Natural killer cell (primary cell): Measurements from ENCODE around the gene RALGPS2. TPM values are rescaled to one million over a fixed set of nuclear protein-coding genes. Genes with fewer than 3 reads are reported as not detected.

Experiments used
- ATAC-seq, 3 donors: fragments of 150-1000 bp in 2 of 3; fragments of 200-7000 bp in 1 of 3; cut with Tn5 transposase; 1 replicate in 1 of 3; 2 replicates in 2 of 3; pipeline ENCODE4 v1.10.0; 2021; ENCODE audit warnings: mild to moderate bottlenecking in 2 of 3, moderate library complexity in 2 of 3
- DNase-seq, 2 donors: peaks; one replicate each; pipeline versions ENCODE4 v3.0.0 to v3.0.0-alpha.2; 2013 to 2021; ENCODE audit warnings: mixed read lengths in 1 of 2
- H3K27ac ChIP-seq: one replicate; pipeline ENCODE4 v1.5.1; 2013; ENCODE audit warnings: mild to moderate bottlenecking, low read length
- H3K27me3 ChIP-seq: one replicate; pipeline ENCODE4 v1.6.1; 2013; ENCODE audit warnings: low read length; ENCODE audit not compliant: control insufficient read depth, insufficient read depth
- H3K36me3 ChIP-seq: one replicate; pipeline ENCODE4 v1.6.1; 2013; ENCODE audit warnings: low read length; ENCODE audit not compliant: control insufficient read depth, insufficient read depth
- H3K4me1 ChIP-seq: one replicate; pipeline ENCODE4 v1.6.1; 2013; ENCODE audit warnings: low read length; ENCODE audit not compliant: control insufficient read depth, insufficient read depth
- H3K4me3 ChIP-seq: one replicate; pipeline ENCODE4 v1.5.1; 2013; ENCODE audit warnings: low read length
- H3K9me3 ChIP-seq: one replicate; pipeline ENCODE4 v1.6.1; 2013; ENCODE audit warnings: low read length; ENCODE audit not compliant: control insufficient read depth, insufficient read depth
- H3K27ac Mint-ChIP-seq, 2 donors: one replicate each; pipeline ENCODE4 v1.8.0; 2022; ENCODE audit warnings: mild to moderate bottlenecking in 2 of 2, mixed read lengths in 2 of 2, moderate library complexity in 1 of 2
- H3K27me3 Mint-ChIP-seq, 2 donors: one replicate each; pipeline ENCODE4 v1.8.0; 2022; ENCODE audit warnings: low read depth in 2 of 2, mixed read lengths in 2 of 2
- H3K36me3 Mint-ChIP-seq: one replicate; pipeline ENCODE4 v1.8.0; 2022; ENCODE audit warnings: mixed read lengths
- H3K4me1 Mint-ChIP-seq, 2 donors: one replicate each; pipeline ENCODE4 v1.8.0; 2022; ENCODE audit warnings: mixed read lengths in 2 of 2
- H3K4me3 Mint-ChIP-seq: one replicate; pipeline ENCODE4 v1.8.0; 2022; ENCODE audit warnings: mild to moderate bottlenecking, moderate library complexity, mixed read lengths
- H3K9me3 Mint-ChIP-seq, 2 donors: one replicate each; pipeline ENCODE4 v1.8.0; 2022; ENCODE audit warnings: mixed read lengths in 2 of 2
- WGBS: methylation state at CpG from one replicate; pipeline ENCODE4 v1.1.7; 2013; ENCODE audit warnings: missing lambda C conversion rate; ENCODE audit not compliant: insufficient coverage; 5-methylcytosine and 5-hydroxymethylcytosine counted together
- intact Hi-C: fragments of 100-400 bp; cut with micrococcal nuclease; formaldehyde crosslinking; loops from one replicate; pipeline ENCODE4 v1.14.2; 2022
- total RNA-seq, 4 donors: library from RNA; stranded (reverse); fragments of 120-200 nt in 1 of 4; gene quantifications; one replicate each; pipeline versions ENCODE4 v1.2.3 to v1.2.4, GENCODE V29; 2013 to 2022
- TF ChIP-seq, protein P1 (sequence below): fragments of 200-600 bp; IDR thresholded peaks from one replicate; pipeline ENCODE4 v1.8.0; 2022; ENCODE audit warnings: antibody characterized with exemption

Gene RALGPS2
- total RNA-seq, 3 donors from 2014 or later (not counting 1 experiment from before 2014, with no cell fraction given), result 11.1 to 12.4 (median 11.8) TPM

DNA sequence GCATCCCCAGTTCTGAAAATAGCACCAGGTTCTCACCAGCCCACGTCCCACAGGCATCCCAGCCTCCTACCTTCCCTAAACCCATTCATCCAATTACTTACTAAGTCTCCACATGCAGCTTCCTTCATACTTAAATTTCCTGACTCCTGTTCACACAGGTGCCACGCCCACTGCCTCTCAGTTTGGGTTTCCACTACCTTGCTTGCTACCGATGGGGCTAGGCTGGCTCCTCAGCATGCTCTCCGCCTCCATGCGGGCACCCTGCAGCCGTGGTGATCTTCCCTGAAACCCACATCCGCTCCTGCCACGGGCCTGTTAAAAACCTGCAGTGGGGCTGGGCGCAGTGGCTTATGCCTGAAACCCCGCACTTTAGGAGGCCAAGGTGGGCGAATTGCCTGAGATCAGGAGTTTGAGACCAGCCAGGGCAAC, 216.2 kb downstream of the RALGPS2 start:
- intact Hi-C loops, result no loop called here
- H3K4me3 Mint-ChIP-seq, result no peak overlapping the region
- H3K27me3 Mint-ChIP-seq, result peaks cover 8 to 9% of the 10 kb centered on the region in 2 donors
- no peaks in the 10 kb centered on the region for H3K36me3 ChIP-seq
- no peak overlapping the region for H3K4me3 ChIP-seq
- DNase-seq (no peak), ATAC-seq (no peak)
- H3K36me3 Mint-ChIP-seq, result no peaks in the 10 kb centered on the region
- 80% methylated on average over 11 of the region's 11 CpGs for WGBS
- no peaks in the 10 kb centered on the region for H3K4me1 Mint-ChIP-seq
- no peaks in the 10 kb centered on the region for H3K27me3 ChIP-seq
- H3K4me1 ChIP-seq, result no peaks in the 10 kb centered on the region
- H3K27ac Mint-ChIP-seq, result no peak overlapping the region
- H3K9me3 ChIP-seq, result no peaks in the 10 kb centered on the region
- H3K9me3 Mint-ChIP-seq, result no peaks in the 10 kb centered on the region
- TF ChIP-seq, protein P1, sequence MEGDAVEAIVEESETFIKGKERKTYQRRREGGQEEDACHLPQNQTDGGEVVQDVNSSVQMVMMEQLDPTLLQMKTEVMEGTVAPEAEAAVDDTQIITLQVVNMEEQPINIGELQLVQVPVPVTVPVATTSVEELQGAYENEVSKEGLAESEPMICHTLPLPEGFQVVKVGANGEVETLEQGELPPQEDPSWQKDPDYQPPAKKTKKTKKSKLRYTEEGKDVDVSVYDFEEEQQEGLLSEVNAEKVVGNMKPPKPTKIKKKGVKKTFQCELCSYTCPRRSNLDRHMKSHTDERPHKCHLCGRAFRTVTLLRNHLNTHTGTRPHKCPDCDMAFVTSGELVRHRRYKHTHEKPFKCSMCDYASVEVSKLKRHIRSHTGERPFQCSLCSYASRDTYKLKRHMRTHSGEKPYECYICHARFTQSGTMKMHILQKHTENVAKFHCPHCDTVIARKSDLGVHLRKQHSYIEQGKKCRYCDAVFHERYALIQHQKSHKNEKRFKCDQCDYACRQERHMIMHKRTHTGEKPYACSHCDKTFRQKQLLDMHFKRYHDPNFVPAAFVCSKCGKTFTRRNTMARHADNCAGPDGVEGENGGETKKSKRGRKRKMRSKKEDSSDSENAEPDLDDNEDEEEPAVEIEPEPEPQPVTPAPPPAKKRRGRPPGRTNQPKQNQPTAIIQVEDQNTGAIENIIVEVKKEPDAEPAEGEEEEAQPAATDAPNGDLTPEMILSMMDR, result no peak
- no peak overlapping the region for H3K27ac ChIP-seq

DNA sequence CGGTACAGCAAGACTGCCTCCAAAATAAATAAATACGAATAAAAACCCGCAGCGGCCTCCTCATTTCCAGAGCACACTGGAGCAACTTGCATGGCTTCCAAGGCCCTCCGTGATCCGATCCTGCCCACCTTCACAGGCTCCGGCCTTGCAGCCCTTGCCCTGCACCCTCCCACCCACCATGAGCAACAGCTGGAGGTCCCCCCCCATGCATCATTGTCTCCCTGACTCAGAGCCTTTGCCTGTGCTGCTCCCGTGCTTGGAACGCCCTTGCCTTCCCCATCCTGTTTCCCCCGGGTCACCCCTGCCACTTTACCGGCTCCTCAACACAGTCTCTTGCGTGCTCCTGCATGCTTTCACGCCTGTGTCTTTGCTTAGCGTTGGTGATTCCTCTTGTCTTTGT, 216.8 kb downstream of the RALGPS2 start:
- intact Hi-C loops, result no loop called here
- H3K9me3 Mint-ChIP-seq, result no peaks in the 10 kb centered on the region
- H3K27ac Mint-ChIP-seq, result no peak overlapping the region
- no peak for DNase-seq
- H3K36me3 ChIP-seq, result no peaks in the 10 kb centered on the region
- H3K4me3 ChIP-seq, result no peak overlapping the region
- TF ChIP-seq, protein P1, result no peak
- no peak for ATAC-seq
- H3K27me3 ChIP-seq, result no peaks in the 10 kb centered on the region
- peaks cover 8 to 9% of the 10 kb centered on the region in 2 donors for H3K27me3 Mint-ChIP-seq
- no peaks in the 10 kb centered on the region for H3K36me3 Mint-ChIP-seq
- WGBS, result 93% methylated on average over 14 of the region's 14 CpGs
- H3K4me1 Mint-ChIP-seq, result no peaks in the 10 kb centered on the region
- H3K9me3 ChIP-seq, result no peaks in the 10 kb centered on the region
- no peak overlapping the region for H3K4me3 Mint-ChIP-seq
- no peaks in the 10 kb centered on the region for H3K4me1 ChIP-seq
- no peak overlapping the region for H3K27ac ChIP-seq

DNA sequence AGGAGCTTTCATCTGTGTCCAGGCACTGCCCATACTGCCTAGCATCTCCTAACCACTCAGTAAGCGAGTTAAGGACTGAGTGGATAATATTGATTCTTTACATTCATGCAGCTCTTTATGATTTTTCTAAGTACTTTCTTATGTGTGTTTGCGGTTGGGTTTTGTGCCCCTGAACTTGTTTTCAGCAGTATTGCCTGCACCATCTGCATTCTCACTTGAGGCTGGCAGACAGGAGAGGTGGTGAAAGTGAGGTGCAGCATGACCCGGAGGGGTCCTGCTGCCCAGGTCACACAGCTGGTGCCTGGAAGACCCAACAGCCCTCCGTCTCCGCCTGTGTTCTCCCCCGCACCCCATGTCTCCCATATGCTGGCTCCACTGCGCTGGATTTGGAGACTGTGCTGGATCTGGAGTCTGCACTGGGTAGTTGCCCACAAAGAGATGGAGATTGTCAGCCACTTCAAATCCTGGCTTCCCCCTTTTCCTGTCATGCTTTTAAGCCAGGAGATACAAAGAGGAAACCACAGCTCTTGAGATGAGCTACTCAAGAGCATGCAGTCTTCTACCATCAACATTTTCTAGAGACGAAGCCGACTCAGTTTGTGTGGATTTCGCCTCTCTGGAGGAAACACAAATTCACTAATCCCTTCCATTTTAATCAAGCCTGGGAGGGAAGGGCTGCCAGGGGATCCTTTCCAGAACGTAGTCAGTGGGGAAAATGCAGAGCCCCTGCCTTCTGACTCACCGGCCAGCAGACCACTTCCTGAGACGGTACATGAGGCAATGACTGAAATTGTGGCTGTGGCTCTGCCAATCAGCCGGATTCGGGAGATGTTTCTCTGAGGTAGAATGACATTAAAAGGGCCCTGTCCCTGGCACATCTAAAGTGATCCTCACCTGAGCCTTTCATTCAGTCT, 217.5 kb downstream of the RALGPS2 start:
- H3K36me3 Mint-ChIP-seq, result no peaks in the 10 kb centered on the region
- no peaks in the 10 kb centered on the region for H3K4me1 Mint-ChIP-seq
- Histone ChIP-seq H3K9me3 (no peaks in the 10 kb centered on the region), H3K27ac (no peak overlapping the region), H3K4me1 (no peaks in the 10 kb centered on the region), H3K27me3 (no peaks in the 10 kb centered on the region), H3K36me3 (no peaks in the 10 kb centered on the region), H3K4me3 (no peak overlapping the region)
- H3K27me3 Mint-ChIP-seq, result peaks cover 8 to 9% of the 10 kb centered on the region in 2 donors
- no peak overlapping the region for H3K4me3 Mint-ChIP-seq
- TF ChIP-seq, protein P1, result no peak
- 64% methylated on average over 15 of the region's 15 CpGs for WGBS
- DNase-seq, result no peak
- ATAC-seq, result no peak
- H3K27ac Mint-ChIP-seq, result no peak overlapping the region
- no peaks in the 10 kb centered on the region for H3K9me3 Mint-ChIP-seq
- intact Hi-C loops, result no loop called here
